ENCODE results near the gene AWAT1.
A peak's percentile ranks its signal among the peaks of the same experiment; 100 is the strongest.

AWAT1 gene

GRCh38 chrX:70281951-70282350 lies 47.5 kb downstream of the AWAT1 start, which contains the start of gene RAB41:
Gene RAB41 (plus strand): TSS chrX:70282172. CDS start chrX:70282218, 46 bp downstream.
- no peak for DNase-seq (ENCODE audit: low spot score)
- Histone ChIP-seq H3K4me3 (no peak within 1 kb of the TSS), H3K27ac (no peak within 1 kb of the TSS)
- TF ChIP-seq CTCF (IDR thresholded peaks at IDR 0.05), result no peak

GRCh38 chrX:70289168-70289792 lies 54.8 kb downstream of the AWAT1 start:
- H3K27ac ChIP-seq, result peak overlapping the region in 1 of 2 donors; percentile 84
- no peak for TF ChIP-seq CTCF (IDR thresholded peaks at IDR 0.05)
- DNase-seq (ENCODE audit: low spot score), result no peak
- peak overlapping the region; percentile 71 for H3K4me3 ChIP-seq

Measured in coronary artery (tissue), 2 donors.